GM18526 (cell line): Measurements from ENCODE around the gene HMCES.

Experiments
- POLR2A ChIP-seq: IDR thresholded peaks from 3 replicates; pipeline ENCODE4 v1.6.1; 2011; ENCODE audit not compliant: insufficient read length; ENCODE audit errors: extremely low read depth

Gene HMCES

GRCh38 chr3:129280183-129280582 lies 1.5 kb downstream of the HMCES start:
- no peak for TF ChIP-seq POLR2A

- TF ChIP-seq POLR2A: no peak
Observed at GRCh38 chr3:129281726-129282125, 3.1 kb downstream of the HMCES start.

GRCh38 chr3:129282727-129283327 lies 4.2 kb downstream of the HMCES start:
- TF ChIP-seq POLR2A: no peak

GRCh38 chr3:129286081-129286480 lies 7.4 kb downstream of the HMCES start:
- TF ChIP-seq POLR2A: no peak

- no peak for TF ChIP-seq POLR2A
Observed at GRCh38 chr3:129288446-129288845, 9.8 kb downstream of the HMCES start.

- no peak for TF ChIP-seq POLR2A
Observed at GRCh38 chr3:129289201-129289921, 10.7 kb downstream of the HMCES start.

GRCh38 chr3:129291236-129291886 lies 12.7 kb downstream of the HMCES start:
- no peak for TF ChIP-seq POLR2A

GRCh38 chr3:129295286-129295685 lies 16.6 kb downstream of the HMCES start:
- TF ChIP-seq POLR2A: no peak

GRCh38 chr3:129304146-129304961 lies 25.7 kb downstream of the HMCES start:
- no peak for TF ChIP-seq POLR2A

- no peak for TF ChIP-seq POLR2A
Observed at GRCh38 chr3:129304962-129305222, 26.2 kb downstream of the HMCES start.

GRCh38 chr3:129305592-129306091 lies 27.0 kb downstream of the HMCES start:
- no peak for TF ChIP-seq POLR2A

- no peak for TF ChIP-seq POLR2A
Observed at GRCh38 chr3:129308636-129309035, 30.0 kb downstream of the HMCES start.

- TF ChIP-seq POLR2A: no peak
Observed at GRCh38 chr3:129310111-129311011, 31.7 kb downstream of the HMCES start.

- no peak for TF ChIP-seq POLR2A
Observed at GRCh38 chr3:129311054-129311902, 32.6 kb downstream of the HMCES start.
